CD14-positive monocyte (primary cell): ENCODE measurements around the gene DIDO1. TPM values are rescaled to one million over a fixed set of nuclear protein-coding genes. Genes with fewer than 3 reads are reported as not detected.

Source experiments
- DNase-seq, 3 donors: peaks; one replicate each; pipeline ENCODE4 v3.0.0-alpha.2; 2011 to 2022
- H2AFZ ChIP-seq: 2 replicates; pipeline ENCODE4 v1.6.0; 2012; ENCODE audit warnings: mild to moderate bottlenecking, low read depth, low read length, inconsistent platforms; ENCODE audit not compliant: insufficient read depth, poor library complexity, severe bottlenecking
- H3K27ac ChIP-seq, 2 donors: 1 replicate in 1 of 2; 2 replicates in 1 of 2; pipeline ENCODE4 v1.5.1; 2012 to 2013; ENCODE audit warnings: low read length in 2 of 2, control low read depth in 1 of 2, inconsistent platforms in 1 of 2, low read depth in 1 of 2, mild to moderate bottlenecking in 1 of 2
- H3K27me3 ChIP-seq, 2 donors: one replicate each; pipeline versions ENCODE4 v1.6.0 to v1.6.1; 2011 to 2013; ENCODE audit warnings: low read length in 2 of 2; ENCODE audit not compliant: control insufficient read depth in 2 of 2, insufficient read depth in 2 of 2
- H3K36me3 ChIP-seq, 2 donors: replicated peaks in 1 of 2; 1 replicate in 1 of 2; 2 replicates in 1 of 2; pipeline versions ENCODE4 v1.5.1 to v1.6.1; 2012 to 2013; ENCODE audit warnings: low read length in 2 of 2, control low read depth in 1 of 2, inconsistent platforms in 1 of 2, mild to moderate bottlenecking in 1 of 2; ENCODE audit not compliant: insufficient read depth in 2 of 2, control insufficient read depth in 1 of 2
- H3K4me1 ChIP-seq, 2 donors: 1 replicate in 1 of 2; 2 replicates in 1 of 2; pipeline versions ENCODE4 v1.5.1 to v1.6.1; 2012 to 2013; ENCODE audit warnings: low read length in 2 of 2, control low read depth in 1 of 2, inconsistent platforms in 1 of 2, mild to moderate bottlenecking in 1 of 2, moderate library complexity in 1 of 2; ENCODE audit not compliant: insufficient read depth in 2 of 2, control insufficient read depth in 1 of 2
- H3K4me2 ChIP-seq: replicated peaks from 2 replicates; pipeline ENCODE3; 2012; ENCODE audit warnings: low read length, moderate library complexity, mild to moderate bottlenecking; ENCODE audit not compliant: poor library complexity, severe bottlenecking; ENCODE audit errors: extremely low read depth
- H3K4me3 ChIP-seq, 3 experiments: fragments of 200-600 bp in 1 of 3; sonication (generic) in 1 of 3; replicated peaks in 1 of 3; 1 replicate in 2 of 3; 2 replicates in 1 of 3; pipeline ENCODE4 v1.5.1; 2011 to 2013; ENCODE audit warnings: low read length in 3 of 3, mild to moderate bottlenecking in 3 of 3, control low read depth in 2 of 3, low read depth in 2 of 3, inconsistent platforms in 1 of 3, moderate library complexity in 1 of 3
- H3K79me2 ChIP-seq: 2 replicates; pipeline ENCODE4 v1.6.0; 2012; ENCODE audit warnings: mild to moderate bottlenecking, control low read depth, inconsistent platforms, low read length, moderate library complexity; ENCODE audit not compliant: insufficient read depth
- H3K9ac ChIP-seq: 2 replicates; pipeline ENCODE4 v1.6.0; 2017; ENCODE audit warnings: low read length, mild to moderate bottlenecking; ENCODE audit not compliant: insufficient read depth, poor library complexity, severe bottlenecking
- H3K9me3 ChIP-seq, 2 donors: replicated peaks in 1 of 2; 1 replicate in 1 of 2; 2 replicates in 1 of 2; pipeline versions ENCODE4 v1.5.1 to v1.6.1; 2012 to 2013; ENCODE audit warnings: low read length in 2 of 2, control low read depth in 1 of 2; ENCODE audit not compliant: control insufficient read depth in 1 of 2, insufficient read depth in 1 of 2
- H4K20me1 ChIP-seq: 2 replicates; pipeline ENCODE4 v1.6.0; 2012; ENCODE audit warnings: mild to moderate bottlenecking, low read length, control low read depth, moderate library complexity; ENCODE audit not compliant: insufficient read depth
- H3K27ac Mint-ChIP-seq, 7 donors: one replicate each; pipeline ENCODE4 v1.8.0; 2020; ENCODE audit warnings: mild to moderate bottlenecking in 7 of 7, mixed read lengths in 7 of 7, moderate library complexity in 6 of 7, inconsistent platforms in 2 of 7
- H3K27me3 Mint-ChIP-seq, 3 donors: one replicate each; pipeline ENCODE4 v1.8.0; 2021 to 2022; ENCODE audit warnings: low read depth in 3 of 3, mild to moderate bottlenecking in 3 of 3, mixed read lengths in 3 of 3, moderate library complexity in 3 of 3, inconsistent platforms in 1 of 3
- H3K36me3 Mint-ChIP-seq, 2 donors: one replicate each; pipeline ENCODE4 v1.8.0; 2020; ENCODE audit warnings: mixed read lengths in 2 of 2, inconsistent platforms in 1 of 2, mild to moderate bottlenecking in 1 of 2
- H3K4me1 Mint-ChIP-seq: one replicate; pipeline ENCODE4 v1.8.0; 2020; ENCODE audit warnings: mild to moderate bottlenecking, mixed read lengths
- H3K4me3 Mint-ChIP-seq, 2 donors: one replicate each; pipeline ENCODE4 v1.8.0; 2020; ENCODE audit warnings: mild to moderate bottlenecking in 2 of 2, mixed read lengths in 2 of 2, moderate library complexity in 1 of 2
- H3K9me3 Mint-ChIP-seq, 7 donors: one replicate each; pipeline ENCODE4 v1.8.0; 2020 to 2022; ENCODE audit warnings: mixed read lengths in 7 of 7, mild to moderate bottlenecking in 6 of 7, moderate library complexity in 6 of 7, inconsistent platforms in 2 of 7
- CTCF ChIP-seq: fragments of 200-600 bp; IDR thresholded peaks from one replicate; pipeline ENCODE4 v1.8.0; 2022; ENCODE audit warnings: antibody characterized with exemption, mild to moderate bottlenecking
- WGBS: methylation state at CpG from one replicate; pipeline ENCODE4 v1.1.5; 2013; ENCODE audit warnings: missing lambda C conversion rate; ENCODE audit not compliant: insufficient coverage; 5-methylcytosine and 5-hydroxymethylcytosine counted together
- intact Hi-C, 2 donors: fragments of 100-400 bp; cut with micrococcal nuclease; formaldehyde crosslinking; loops; one replicate each; pipeline versions ENCODE4 v1.15.0 to v1.15.1; 2023
- polyA plus RNA-seq, 3 donors: library from polyadenylated mRNA; depleted of rRNA in 1 of 3; unstranded in 2 of 3; stranded (reverse) in 1 of 3; fragments of 300-500 nt in 2 of 3; fragments of >200 nt in 1 of 3; fragmentation: Illumina TruSeq in 2 of 3; gene quantifications; 1 replicate in 2 of 3; 2 replicates in 1 of 3; pipeline ENCODE4 v1.2.3, GENCODE V29; 2012 to 2021

The DIDO1 gene
- polyA plus RNA-seq, 3 donors: 8.5 to 23.8 (median 12.9) TPM

- Histone ChIP-seq H3K9ac (no peak overlapping the region), H3K27ac (peak overlapping the region in 1 of 2 donors; percentile 44), H2AFZ (no peak overlapping the region), H3K79me2 (peaks cover 100% of the 10 kb centered on the region), H3K4me3 (no peak overlapping the region), H3K4me1 (peaks cover 54 to 85% of the 10 kb centered on the region in 2 donors), H3K4me2 (no peak overlapping the region), H4K20me1 (peaks cover 90% of the 10 kb centered on the region), H3K27me3 (no peaks in the 10 kb centered on the region), H3K9me3 (no peaks in the 10 kb centered on the region), H3K36me3 (no peaks in the 10 kb centered on the region)
- Mint-ChIP-seq H3K4me1 (peaks cover 69% of the 10 kb centered on the region), H3K9me3 (peaks cover 0 to 2% (median 0%) of the 10 kb centered on the region in 7 donors), H3K27ac (peak overlapping the region; percentile 4 to 82 (median 60)), H3K4me3 (no peak overlapping the region), H3K36me3 (peaks cover 0 to 2% of the 10 kb centered on the region in 2 donors), H3K27me3 (no peaks in the 10 kb centered on the region)
- WGBS: 84% methylated on average over 11 of the region's 14 CpGs
- intact Hi-C loops: loop anchor here in 1 of 2 donors (10.0 kb wide), 1 partner anchor 128 kb away; the partner anchor contains the start of gene MRGBP
- TF ChIP-seq CTCF: no peak
- DNase-seq: no peak
Observed at GRCh38 chr20:62922451-62922921, 3.8 kb downstream of the DIDO1 start.

DNA sequence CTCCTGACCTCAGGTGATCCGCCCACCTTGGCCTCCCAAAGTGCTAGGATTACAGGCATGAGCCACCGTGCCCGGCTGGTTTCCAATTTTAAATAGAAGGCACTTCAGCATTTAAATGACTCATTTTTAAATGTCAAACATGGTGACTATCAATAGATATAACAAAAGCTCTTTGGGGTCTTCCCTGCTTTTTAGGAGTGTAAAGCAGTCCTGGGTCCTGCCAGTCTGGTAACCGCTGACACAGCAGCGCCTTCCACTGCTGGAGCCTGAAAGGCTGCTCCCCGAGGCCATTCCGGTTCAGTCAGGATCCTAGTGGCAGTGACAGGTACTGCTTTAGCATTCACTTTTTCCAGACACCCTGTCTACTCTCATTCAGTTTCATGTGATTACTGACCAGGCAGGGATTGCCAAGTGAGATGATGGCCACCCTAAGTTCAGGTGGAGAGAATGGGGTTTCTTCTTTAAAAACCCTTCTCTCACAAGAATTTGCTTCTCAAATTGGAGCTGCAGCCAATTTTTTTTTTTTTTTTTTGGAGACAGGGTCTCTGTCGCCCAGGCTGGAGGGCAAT is 5.1 kb downstream of the DIDO1 start:
- H3K27ac ChIP-seq: no peak overlapping the region
- Mint-ChIP-seq H3K27ac (peak overlapping the region in 4 of 7 donors; percentile 50 to 70 (median 64)), H3K4me3 (no peak overlapping the region), H3K4me1 (peaks cover 71% of the 10 kb centered on the region), H3K36me3 (peaks cover 1 to 5% of the 10 kb centered on the region in 2 donors), H3K9me3 (peaks cover 0 to 2% (median 0%) of the 10 kb centered on the region in 7 donors), H3K27me3 (no peaks in the 10 kb centered on the region)
- TF ChIP-seq CTCF: peak; percentile 76
- H3K79me2 ChIP-seq: peaks cover 100% of the 10 kb centered on the region
- H3K9me3 ChIP-seq: no peaks in the 10 kb centered on the region
- H3K4me1 ChIP-seq: peaks cover 47 to 77% of the 10 kb centered on the region in 2 donors
- DNase-seq: peak; percentile 47 to 66 (median 63)
- H3K36me3 ChIP-seq: no peaks in the 10 kb centered on the region
- H2AFZ ChIP-seq: no peak overlapping the region
- peaks cover 93% of the 10 kb centered on the region for H4K20me1 ChIP-seq
- intact Hi-C loops: loop anchor here in 1 of 2 donors (10.0 kb wide), 1 partner anchor 126 kb away; the partner anchor contains the start of gene MRGBP
- H3K4me3 ChIP-seq: no peak overlapping the region
- WGBS: 39% methylated on average over 3 of the region's 8 CpGs
- no peaks in the 10 kb centered on the region for H3K27me3 ChIP-seq
- H3K4me2 ChIP-seq: no peak overlapping the region
- no peak overlapping the region for H3K9ac ChIP-seq
